HG03280 (cell line): Measurements from ENCODE around the gene PLD4.
"Not testable (repeated sequence)": the region's sequence is repeated elsewhere in the genome, so short reads cannot be mapped to it uniquely, and the experiment has no call there.

Experiments used
- ATAC-seq: cut with Tn5 transposase; IDR thresholded peaks from one replicate; pipeline ENCODE4 v1.9.1; 2021; ENCODE audit warnings: mild to moderate bottlenecking, moderate library complexity; ENCODE audit not compliant: unreplicated experiment

PLD4 gene

GRCh38 chr14:104939666-104940410 is 15.2 kb downstream of the PLD4 start:
- ATAC-seq, result no peak

DNA sequence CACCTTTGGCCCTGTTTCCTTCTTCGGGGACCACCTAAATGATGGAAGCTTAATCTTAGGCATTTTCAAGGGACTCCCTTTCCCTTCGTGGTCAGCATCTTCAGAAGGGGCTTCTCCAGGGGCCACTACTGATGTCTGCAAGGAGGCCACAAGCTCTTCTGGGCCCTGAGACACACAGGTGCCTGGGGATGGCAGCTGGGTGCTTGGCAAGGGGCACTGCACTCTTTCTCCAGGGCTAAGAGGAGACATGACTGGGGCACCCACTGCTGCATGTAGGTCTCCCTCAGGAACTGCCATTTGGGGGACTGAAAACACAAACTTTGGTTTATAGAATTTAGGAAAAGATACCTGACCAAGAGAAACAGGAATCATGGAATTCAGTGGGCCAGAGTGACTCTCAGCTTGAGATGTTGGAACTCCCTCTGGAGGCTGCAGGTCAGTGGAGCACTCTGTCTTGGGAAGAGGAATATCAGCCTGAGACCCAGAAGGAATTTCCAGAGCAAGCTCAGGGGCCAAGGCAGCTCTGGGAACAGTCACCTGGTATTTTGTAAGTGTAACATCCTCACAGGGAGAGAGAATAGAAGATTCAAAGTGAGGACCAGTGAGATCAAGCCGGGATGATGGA is 16.0 kb downstream of the PLD4 start:
- no peak for ATAC-seq

DNA sequence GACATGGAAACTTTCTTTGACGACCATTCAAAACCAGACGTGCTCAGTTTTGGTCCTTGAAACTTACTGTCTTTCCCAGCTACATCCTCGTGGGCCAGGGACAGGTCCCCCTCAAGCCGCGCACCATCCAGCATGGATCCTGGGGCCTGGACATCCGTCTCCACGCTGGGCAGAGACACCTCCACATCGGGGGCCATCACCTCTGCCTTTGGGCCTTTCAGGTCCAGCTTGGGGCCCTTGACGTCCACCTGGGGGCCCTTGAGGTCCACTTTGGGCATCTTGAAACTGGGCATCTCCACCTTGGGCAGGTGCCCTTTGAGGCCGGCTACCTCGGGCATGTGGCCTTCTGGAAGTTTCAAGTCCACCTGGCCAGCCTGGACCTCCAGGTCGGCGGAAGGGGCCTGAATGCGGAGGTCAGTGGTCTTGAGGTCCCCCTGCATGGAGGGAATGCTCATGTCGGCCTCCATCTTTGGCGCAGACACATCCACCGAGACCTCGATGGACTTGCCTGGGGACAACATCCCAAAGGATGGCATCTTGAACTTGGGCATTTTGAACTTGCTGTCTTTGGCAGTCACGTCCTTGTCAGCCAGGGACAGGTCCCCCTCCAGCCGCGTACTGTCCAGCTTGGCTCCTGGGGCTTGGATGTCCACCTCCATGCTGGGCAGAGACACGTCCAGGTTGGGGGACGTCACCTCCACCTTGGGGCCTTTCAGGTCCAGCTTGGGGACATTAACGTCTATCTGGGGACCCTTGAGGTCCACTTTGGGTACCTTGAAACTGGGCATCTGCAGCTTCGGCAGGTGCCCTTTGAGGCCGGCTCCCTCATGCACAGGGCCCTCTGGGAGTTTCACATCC is 17.1 kb downstream of the PLD4 start:
- no peak for ATAC-seq

- ATAC-seq, result no peak
These were observed 17.9 kb downstream of the PLD4 start for GRCh38 chr14:104942586-104942985.

DNA sequence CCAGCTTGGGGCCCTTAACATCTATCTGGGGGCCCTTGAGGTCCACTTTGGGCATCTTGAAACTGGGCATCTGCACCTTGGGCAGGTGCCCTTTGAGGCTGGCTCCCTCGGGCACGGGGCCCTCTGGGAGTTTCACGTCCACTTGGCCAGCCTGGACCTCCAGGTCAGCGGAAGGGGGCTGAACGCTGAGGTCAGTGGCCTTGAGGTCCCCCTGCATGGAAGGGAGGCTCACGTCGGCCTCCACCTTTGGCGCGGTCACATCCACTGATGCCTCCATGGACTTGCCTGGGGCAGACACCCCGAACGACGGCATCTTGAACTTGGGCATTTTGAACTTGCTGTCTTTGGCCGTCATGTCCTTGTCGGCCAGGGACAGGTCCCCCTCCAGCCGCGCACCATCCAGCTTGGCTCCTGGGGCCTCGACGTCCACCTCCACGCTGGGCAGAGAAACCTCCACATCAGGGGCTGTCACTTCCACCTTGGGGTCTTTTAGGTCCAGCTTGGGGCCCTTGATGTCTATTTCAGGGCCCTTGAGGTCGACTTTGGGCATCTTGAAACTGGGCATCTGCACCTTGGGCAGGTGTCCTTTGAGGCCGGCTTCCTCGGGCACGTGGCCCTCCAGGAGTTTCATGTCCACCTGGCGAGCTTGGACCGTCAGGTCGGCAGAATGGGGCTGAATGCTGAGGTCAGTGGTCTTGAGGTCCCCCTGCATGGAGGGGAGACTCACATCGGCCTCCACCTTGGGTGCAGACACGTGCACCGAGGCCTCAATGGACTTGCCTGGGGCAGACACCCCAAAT is 18.7 kb downstream of the PLD4 start:
- not testable (repeated sequence) for ATAC-seq

GRCh38 chr14:104944016-104944308 is 19.3 kb downstream of the PLD4 start:
- ATAC-seq, result not testable (repeated sequence)

DNA sequence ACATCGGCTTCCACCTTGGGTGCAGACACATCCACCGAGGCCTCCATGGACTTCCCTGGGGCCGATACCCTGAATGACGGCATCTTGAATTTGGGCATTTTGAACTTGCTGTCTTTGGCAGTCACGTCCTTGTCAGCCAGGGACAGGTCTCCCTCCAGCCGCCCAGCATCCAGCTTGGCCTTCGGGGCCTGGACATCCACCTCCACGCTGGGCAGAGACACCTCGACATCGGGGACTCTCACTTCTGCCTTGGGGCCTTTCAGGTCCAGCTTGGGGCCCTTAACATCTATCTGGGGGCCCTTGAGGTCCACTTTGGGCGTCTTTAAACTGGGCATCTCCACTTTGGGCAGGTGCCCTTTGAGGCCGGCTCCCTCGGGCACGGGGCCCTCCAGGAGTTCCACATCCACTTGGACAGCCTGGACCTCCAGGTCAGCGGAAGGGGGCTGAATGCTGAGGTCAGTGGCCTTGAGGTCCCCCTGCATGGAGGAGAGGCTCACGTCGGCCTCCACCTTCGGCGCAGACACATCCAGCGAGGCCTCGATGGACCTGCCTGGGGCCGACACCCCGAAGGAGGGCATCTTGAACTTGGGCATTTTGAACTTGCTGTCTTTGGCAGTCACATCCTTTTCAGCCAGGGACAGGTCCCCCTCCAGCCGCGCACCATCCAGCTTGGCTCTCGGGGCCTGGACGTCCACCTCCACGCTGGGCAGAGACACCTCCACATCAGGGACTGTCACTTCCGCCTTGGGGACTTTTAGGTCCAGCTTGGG is 19.9 kb downstream of the PLD4 start:
- not testable (repeated sequence) for ATAC-seq

GRCh38 chr14:104945266-104945665 is 20.6 kb downstream of the PLD4 start:
- ATAC-seq, result not testable (repeated sequence)

DNA sequence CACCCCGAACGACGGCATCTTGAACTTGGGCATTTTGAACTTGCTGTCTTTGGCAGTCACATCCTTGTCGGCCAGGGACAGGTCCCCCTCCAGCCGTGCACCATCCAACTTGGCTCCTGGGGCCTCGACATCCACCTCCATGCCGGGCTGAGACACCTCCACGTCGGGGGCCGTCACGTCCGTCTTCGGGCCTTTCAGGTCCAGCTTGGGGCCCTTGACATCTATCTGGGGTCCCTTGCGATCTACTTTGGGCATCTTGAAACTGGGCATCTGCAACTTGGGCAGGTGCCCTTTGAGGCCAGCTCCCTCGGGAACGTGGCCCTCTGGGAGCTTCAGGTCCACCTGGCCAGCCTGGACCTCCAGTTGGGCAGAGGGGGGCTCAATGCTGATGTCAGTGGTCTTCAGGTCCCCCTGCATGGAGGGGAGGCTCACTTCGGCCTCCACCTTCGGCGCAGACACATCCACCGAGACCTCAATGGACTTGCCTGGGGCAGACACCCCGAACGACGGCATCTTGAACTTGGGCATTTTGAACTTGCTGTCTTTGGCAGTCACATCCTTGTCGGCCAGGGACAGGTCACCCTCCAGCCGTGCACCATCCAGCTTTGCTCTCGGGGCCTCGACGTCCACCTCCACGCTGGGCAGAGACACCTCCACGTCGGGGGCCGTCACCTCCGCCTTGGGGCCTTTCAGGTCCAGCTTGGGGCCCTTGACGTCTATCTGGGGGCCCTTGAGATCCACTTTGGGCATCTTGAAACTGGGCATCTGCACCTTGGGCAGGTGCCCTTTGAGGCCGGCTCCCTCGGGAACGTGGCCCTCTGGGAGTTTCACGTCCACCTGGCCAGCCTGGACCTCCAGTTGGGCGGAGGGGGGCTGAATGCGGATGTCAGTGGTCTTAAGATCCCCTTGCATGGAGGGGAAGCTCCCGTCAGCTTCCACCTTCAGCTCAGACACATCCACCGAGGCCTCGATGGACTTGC is 21.6 kb downstream of the PLD4 start:
- ATAC-seq, result not testable (repeated sequence)

DNA sequence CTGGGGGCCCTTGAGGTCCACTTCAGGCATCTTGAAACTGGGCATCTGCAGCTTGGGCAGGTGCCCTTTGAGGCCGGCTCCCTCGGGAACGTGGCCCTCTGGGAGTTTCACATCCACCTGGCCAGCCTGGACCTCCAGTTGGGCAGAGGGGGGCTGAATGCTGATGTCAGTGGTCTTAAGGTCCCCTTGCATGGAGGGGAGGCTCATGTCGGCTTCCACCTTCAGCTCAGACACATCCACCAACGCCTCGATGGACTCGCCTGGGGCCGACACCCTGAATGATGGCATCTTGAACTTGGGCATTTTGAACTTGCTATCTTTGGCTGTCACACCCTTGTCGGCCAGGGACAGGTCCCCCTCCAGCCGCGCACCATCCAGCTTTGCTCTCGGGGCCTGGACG is 22.5 kb downstream of the PLD4 start:
- not testable (repeated sequence) for ATAC-seq

GRCh38 chr14:104947881-104948735 is 23.4 kb downstream of the PLD4 start:
- ATAC-seq, result not testable (repeated sequence)

DNA sequence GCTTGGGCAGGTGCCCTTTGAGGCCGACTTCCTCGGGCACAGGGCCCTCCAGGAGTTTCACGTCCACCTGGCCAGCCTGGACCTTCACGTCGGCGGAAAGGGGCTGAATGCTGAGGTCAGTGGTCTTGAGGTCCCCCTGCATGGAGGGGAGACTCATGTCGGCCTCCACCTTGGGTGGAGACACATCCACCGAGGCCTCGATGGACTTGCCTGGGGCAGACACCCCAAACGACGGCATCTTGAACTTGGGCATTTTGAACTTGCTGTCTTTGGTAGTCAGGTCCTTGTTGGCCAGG is 24.0 kb downstream of the PLD4 start:
- no peak for ATAC-seq

- not testable (repeated sequence) for ATAC-seq
These were observed 24.8 kb downstream of the PLD4 start for GRCh38 chr14:104949406-104949955.

GRCh38 chr14:104950021-104950420 is 25.3 kb downstream of the PLD4 start:
- no peak for ATAC-seq

DNA sequence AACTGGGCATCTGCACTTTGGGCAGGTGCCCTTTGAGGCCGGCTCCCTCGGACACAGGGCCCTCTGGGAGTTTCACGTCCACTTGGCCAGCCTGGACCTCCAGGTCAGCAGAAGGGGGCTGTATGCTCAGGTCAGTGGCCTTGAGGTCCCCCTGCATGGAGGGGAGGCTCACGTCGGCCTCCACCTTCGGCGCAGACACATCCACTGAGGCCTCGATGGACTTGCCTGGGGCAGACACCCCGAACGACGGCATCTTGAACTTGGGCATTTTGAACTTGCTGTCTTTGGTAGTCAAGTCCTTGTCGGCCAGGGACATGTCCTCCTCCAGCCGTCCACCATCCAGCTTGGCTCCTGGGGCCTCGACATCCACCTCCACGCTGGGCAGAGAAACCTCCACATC is 26.0 kb downstream of the PLD4 start:
- not testable (repeated sequence) for ATAC-seq

DNA sequence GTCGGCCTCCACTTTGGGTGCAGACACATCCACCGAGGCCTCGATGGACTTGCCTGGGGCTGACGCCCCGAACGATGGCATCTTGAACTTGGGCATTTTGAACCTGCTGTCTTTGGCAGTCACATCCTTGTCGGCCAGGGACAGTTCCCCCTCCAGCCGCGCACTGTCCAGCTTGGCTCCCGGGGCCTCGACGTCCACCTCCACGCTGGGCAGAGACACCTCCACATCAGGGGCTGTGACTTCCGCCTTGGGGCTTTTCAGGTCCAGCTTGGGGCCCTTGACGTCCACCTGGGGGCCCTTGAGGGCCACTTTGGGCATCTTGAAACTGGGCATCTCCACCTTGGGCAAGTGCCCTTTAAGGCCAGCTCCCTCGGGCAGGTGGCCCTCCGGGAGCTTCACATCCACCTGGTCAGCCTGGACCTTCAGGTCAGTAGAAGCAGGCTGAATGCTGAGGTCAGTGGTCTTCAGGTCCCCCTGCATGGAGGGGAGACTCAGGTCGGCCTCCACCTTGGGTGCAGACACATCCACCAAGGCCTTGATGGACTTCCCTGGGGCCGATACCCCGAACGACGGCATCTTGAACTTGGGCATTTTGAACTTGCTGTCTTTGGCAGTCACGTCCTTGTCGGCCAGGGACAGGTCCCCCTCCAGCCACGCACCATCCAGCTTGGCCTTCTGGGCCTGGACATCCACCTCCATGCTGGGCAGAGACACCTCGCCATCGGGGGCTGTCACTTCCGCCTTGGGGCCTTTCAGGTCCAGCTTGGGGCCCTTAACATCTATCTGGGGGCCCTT is 27.4 kb downstream of the PLD4 start:
- not testable (repeated sequence) for ATAC-seq

- ATAC-seq, result no peak
These were observed 28.4 kb downstream of the PLD4 start for GRCh38 chr14:104953097-104953496.
